Stimulated activated CD8-positive, alpha-beta memory T cell treated with anti-CD3 and anti-CD28 coated beads, Interleukin-15, amount 100 ng/mL, for 4 hours (primary cell): ENCODE data around the gene ADISSP.
A peak's percentile ranks its signal among the peaks of the same experiment; 100 is the strongest.

Experiments used
- DNase-seq, 2 donors: peaks; one replicate each; pipeline ENCODE4 v3.0.0-alpha.2; 2020; ENCODE audit warnings: low read depth in 2 of 2

The ADISSP gene

GRCh38 chr20:3767427-3768341, at the start of gene ADISSP:
Gene ADISSP, minus strand, starts transcription at chr20:3767753. Its CDS starts 7,653 bp downstream, at chr20:3760100.
- DNase-seq: peak; percentile 92 to 95

DNA sequence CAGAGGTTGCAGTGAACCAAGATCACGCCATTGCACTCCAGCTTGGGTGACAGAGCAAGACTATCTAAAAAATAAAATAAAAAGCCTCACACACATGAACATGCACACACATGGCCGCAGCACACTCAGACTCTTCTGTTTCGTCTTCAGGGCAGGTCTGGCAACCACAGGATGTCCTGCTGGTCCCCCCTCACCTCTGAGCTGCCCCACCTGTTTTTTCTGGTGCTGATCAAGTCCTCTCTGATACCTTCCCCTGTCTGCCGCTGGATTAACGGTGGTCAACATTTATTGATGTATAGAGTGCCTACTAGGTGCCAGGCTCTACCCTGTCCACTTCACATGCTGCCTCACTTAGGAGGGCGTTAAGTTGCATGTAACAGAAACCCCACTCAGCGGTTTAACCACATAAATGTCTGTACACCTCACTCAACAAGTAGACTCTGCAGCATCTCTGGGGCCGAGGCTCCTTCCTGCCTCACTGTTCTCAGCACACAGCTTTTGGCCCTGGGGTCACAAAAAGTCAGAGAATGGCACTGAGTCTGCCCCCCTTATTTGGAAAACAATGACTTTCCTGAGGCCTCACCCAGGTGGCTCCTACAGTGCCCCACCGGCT, 48.3 kb upstream of the ADISSP start:
- DNase-seq: peak in 1 of 2 donors; percentile 15

GRCh38 chr20:3814928-3815495, 47.5 kb upstream of the ADISSP start:
- no peak for DNase-seq

DNA sequence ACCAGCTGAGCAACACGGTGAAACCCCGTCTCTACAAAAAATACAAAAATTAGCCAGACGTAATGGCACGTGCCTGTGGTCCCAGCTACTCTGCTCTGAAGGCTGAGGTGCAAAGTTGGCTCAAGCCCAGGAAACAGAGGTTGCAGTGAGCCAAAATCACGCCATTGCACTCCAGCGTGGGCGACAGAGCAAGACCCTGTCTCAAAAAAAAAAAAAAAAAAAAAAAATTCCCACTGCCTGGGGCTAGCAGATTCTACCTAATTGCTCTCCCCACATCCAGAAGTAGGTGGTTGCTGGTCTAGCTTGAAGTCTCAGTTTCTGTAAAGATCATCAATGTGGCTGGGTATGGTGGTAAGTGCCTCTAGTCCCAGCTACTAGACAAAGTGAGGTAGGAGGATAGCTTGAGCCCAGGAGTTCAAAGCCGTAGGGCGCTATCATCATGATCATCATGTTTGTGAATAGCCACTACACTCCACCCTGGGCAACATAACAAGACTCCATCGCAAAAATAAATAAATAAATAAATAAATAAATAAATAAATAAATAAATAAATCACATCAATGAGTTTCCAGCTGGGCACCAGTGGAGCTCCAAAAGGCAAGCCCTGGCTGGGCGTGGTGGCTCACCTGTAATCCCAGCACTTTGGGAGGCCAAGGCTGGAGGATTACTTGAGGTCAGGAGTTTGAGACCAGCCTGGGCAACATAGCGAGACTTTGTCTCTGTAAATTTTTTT, 46.5 kb upstream of the ADISSP start:
- DNase-seq: no peak

DNA sequence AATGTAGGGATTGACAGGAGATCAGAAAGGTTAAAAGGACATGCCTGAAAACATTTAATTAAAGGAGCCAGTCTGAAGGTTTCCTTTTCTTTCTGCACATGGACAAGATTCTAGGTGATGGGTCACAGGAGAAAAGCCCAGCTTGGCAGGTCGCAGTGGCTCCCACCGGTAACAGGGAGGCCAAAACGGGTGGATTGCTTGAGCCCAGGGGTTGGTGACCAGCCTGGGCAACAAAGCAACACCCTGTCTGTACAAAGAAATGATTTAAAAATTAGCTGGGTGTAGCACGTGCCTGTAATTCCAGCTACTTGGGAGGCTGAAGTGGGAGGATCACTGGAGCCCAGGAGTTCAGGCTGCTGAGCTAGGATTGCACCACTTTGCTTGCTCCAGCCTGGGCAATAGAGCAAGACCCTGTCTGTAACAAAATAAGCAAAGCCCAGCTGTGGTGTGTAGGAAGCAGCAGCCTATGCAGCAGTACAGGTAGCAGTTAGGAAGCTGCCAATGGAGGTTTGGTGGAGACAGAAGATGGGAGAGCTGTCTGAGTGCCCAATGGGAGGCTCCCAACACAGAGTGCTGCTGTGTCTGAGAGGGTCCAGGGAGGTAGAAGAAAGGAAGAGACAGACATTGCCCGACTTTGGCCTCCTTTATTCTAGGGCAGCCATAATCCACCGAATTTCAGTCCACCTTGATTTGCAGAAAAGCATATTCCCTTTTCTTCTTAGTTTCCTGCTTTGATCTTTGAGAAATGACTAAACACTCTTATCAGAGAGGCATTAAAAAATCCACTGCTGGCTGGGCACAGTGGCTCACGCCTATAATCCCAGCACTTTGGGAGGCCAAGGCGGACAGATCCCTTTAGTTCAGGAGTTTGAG, 45.7 kb upstream of the ADISSP start:
- DNase-seq: no peak

- no peak for DNase-seq
Observed at GRCh38 chr20:3812259-3812681, 44.7 kb upstream of the ADISSP start.

- DNase-seq: peak; percentile 85 to 91
Observed at GRCh38 chr20:3811467-3812258, 44.1 kb upstream of the ADISSP start.

DNA sequence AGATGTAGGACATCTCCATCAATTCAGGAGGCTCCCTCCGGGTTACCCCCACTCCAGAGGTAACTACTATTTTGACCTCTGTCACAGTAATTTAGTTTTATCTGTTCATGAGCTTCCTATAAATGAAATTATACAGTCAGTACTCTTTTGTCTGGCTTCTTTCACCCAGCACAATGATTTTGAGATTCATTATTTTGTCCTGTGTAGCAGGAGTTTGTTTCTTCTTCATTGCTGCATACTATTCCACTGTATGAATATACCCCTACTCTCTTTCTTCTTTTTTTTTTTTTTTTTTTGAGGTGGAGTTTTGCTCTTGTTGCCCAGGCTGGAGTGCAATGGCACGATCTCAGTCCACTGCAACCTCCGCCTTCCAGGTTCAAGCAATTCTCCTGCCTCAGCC, 41.0 kb upstream of the ADISSP start:
- no peak for DNase-seq

DNA sequence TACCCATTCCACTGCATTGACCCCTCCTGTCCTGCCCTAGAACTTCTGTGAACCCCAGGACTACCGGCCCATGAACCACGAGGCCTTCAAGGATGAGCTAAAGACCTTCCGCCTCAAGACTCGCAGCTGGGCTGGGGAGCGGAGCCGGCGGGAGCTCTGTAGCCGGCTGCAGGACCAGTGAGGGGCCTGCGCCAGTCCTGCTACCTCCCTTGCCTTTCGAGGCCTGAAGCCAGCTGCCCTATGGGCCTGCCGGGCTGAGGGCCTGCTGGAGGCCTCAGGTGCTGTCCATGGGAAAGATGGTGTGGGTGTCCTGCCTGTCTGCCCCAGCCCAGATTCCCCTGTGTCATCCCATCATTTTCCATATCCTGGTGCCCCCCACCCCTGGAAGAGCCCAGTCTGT, 37.2 kb upstream of the ADISSP start:
- no peak for DNase-seq

DNA sequence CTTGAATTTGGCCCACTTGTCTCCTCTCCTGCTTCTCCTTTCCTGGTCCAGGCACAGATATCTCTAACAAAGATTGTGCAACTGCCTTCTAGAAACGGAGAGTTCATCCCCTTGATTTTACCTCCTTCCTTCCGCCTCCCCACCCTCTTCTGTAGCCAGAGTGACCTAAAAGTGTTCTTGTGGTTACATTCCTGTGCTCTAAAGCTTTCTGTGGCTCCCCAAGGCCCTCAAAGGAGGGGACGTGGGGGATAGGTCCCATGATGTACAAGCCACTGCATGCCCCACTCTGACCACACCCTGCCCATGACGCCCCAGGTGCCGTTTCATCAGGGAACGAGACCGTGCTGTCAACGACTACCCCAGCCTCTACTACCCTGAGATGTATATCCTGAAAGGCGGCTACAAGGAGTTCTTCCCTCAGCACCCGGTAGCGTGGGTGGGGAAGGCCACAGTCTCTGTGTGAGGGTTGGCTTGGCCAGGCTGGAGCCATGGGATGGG, 36.8 kb upstream of the ADISSP start:
- DNase-seq: no peak

GRCh38 chr20:3803854-3804253, 36.3 kb upstream of the ADISSP start:
- no peak for DNase-seq

- DNase-seq: no peak
Observed at GRCh38 chr20:3803289-3803688, 35.7 kb upstream of the ADISSP start.

- no peak for DNase-seq
Observed at GRCh38 chr20:3802524-3803239, 35.1 kb upstream of the ADISSP start.

GRCh38 chr20:3801846-3802245, 34.3 kb upstream of the ADISSP start:
- DNase-seq: no peak

DNA sequence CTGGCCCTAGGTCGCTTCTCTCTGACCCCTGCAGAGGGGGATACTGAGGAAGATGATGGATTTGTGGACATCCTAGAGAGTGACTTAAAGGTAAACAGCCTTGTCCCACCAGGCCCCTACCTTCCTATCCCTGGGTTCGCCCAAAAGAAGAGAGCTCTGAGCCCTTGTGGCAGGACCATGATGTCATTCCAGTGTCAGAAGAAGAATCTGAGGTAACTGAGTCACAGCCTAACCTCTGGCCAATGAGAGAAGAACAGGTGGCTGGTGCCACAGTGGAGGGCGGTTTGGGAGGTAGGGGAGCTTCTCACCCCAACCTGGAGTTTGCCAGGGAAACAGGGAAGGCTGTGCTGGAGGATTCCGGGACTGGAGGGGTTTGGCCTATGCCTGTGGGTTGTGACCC, 33.7 kb upstream of the ADISSP start:
- DNase-seq: no peak

GRCh38 chr20:3800878-3801260, 33.3 kb upstream of the ADISSP start:
- no peak for DNase-seq

DNA sequence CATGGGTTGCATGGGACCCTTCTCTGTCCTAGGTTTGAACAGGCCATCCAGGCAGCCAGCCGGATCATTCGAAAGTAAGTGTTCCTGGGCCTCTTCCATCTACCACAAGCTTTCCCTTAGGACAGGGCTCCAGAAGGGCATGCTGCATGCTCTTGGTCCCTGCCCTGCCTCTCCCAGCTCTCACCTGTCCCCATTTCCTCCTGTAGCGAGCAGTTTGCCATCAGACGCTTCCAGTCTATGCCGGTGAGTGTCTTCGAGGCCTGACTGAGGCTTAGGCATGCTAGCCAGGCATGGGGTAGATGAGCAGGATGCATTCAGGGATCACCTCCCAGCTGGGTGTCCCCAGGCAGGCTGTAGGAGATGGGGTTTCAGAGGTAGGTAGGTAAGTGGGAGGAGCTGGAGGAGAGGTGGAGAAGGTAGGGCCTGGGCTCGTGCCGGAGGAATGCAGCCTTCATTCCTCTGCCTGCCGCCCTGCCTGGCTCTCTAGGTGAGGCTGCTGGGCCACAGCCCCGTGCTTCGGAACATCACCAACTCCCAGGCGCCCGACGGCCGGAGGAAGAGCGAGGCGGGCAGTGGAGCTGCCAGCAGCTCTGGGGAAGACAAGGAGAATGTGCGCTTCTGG, 32.8 kb upstream of the ADISSP start:
- DNase-seq: no peak

DNA sequence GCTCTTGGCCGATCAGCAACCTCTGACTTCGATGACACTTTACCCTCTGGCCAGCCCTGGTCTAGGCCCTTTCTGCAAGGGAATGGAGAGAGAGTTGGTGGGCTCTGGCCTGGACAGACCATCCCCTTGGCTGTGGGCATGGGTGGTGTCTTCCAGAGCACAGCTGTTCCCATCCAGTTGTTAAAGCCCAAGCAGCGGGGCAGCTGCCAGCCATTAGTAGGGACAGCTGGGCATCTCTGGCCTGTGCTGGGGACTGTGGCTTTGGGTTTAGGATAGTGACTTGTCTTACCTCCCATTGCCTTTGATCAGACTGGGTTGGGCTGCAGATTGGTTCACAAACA, 31.3 kb upstream of the ADISSP start:
- no peak for DNase-seq

GRCh38 chr20:3798373-3798768, 30.8 kb upstream of the ADISSP start:
- DNase-seq: no peak
